ENCODE measurements around the gene ABCG5.

The ABCG5 gene

DNA sequence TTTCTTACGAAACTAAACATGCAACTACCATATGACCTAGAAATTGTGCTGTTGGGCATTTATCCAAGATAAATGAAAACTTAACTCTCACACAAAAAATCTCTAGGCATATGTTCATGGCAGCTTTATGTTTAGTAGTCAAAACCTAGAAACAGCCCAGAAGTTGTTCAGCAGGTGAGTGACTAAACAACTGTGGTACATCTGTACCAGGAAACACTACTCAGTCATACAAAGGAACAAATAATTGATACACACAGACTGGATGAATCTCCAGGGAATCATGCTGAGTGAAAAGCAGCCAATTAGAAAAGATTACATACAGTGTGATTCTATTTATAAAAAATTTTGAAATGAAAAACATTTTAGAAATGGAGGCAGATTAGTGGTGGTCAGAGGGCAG lies 35.5 kb downstream of the ABCG5 start:
- peak; percentile 4 for DNase-seq

DNA sequence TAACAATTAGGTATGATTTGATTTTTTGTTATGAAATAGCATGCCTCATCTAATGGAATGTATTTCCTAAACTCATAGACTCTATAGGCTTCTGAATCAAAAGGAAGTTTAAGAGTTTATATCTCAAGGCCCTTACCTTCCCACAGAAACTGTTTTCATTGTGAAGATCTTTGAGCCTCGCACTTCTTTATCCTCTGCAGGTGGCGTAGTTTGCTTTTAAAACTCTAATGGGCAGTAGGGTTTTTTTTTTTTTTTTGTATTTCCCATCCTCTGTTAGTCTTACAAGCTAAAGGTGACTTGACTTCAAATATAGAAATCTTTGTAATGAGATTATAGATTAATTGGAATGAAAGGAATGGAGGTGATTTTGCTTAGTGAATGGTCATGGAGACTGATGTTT lies 36.5 kb downstream of the ABCG5 start:
- no peak for DNase-seq

DNA sequence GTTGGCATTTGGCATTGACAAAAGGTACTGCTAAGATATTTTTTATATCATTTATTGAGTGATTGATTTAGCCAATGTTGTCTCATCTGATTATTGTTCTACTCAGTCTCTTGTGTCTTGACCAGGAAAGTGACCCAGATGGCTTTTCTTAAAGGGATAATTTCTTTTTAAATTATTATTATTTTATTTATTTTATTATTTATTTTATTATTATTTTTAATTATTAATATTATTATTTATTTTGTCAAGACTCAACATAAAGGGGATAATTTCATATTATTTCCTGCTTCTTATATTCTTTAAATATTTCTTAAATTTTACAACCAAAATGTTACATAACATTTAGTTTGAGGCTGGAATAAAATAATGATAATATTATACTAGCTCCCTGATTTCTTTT lies 37.7 kb downstream of the ABCG5 start:
- DNase-seq = no peak

DNA sequence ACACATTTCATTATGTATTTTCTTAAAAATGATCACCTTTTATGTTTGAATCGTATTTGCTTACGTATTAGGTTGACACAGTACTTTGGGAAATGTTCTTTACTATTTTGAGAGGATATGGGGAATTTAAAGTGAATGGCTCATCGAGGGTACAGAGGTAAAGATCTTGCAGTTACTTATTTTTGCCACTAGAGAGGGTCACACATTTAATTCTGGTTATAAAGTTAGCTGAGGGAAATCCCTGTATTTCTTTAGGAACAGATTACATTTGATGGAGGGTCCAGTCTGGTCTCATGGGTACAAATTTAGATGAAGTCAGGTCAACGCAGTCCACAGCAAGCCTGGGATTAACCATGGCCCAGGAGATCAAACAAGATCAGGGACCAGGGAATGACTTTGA lies 40.3 kb downstream of the ABCG5 start:
- DNase-seq = peak; percentile 5

DNA sequence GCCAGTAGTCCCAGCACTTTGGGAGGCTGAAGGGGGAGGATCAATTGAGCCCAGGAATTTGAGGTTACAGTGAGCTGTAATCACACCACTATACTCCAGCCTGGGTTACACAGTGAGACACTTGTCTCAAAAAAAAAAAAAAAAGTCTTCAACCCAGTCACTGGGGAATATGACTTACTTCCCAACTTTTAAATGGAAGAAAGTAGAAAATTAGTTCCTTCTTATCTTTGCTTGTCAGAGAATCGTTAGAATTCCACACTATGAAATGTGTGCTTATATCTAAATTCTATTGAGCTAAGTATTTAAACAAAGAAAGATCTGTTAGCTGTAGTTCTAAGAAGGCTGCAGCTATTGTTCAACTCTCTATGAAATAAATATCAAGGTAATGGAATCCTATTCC lies 42.4 kb downstream of the ABCG5 start:
- no peak for DNase-seq

DNA sequence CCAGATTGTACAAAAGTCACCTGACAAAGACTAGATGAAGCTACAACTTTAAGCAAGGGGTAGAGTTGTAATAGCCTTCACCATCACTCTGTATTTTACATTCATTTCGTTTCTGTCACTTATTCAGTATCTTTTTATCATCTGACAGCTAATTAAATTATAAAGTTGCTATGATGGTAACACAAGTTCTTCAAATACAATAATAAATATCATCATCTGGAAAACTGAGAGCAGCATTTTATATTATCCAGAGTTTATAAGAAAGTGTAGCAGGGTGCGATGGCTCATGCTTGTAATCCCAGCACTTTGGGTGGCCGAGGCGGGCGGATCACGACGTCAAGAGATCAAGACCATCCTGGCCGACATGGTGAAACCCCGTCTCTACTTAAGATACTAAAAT lies 43.7 kb downstream of the ABCG5 start:
- no peak for DNase-seq

DNA sequence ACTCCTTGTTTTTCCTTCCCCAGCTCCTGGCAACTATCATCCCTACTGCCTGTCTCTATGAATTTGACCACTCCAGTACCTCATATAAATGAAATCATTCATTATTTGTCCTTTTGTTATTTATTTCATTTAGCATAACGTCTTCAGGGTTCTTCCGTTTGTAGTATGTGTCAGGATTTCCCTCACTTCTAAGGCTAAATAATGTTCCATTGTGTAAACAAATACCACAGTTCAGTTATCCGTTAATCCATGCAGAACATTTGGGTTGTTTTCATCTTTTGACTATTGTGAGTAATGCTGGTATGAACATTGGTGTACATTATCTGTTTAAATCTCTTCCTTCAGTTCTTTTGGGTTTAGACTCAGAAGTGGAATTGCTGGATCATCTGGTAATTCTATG lies 46.0 kb downstream of the ABCG5 start:
- DNase-seq = no peak

DNA sequence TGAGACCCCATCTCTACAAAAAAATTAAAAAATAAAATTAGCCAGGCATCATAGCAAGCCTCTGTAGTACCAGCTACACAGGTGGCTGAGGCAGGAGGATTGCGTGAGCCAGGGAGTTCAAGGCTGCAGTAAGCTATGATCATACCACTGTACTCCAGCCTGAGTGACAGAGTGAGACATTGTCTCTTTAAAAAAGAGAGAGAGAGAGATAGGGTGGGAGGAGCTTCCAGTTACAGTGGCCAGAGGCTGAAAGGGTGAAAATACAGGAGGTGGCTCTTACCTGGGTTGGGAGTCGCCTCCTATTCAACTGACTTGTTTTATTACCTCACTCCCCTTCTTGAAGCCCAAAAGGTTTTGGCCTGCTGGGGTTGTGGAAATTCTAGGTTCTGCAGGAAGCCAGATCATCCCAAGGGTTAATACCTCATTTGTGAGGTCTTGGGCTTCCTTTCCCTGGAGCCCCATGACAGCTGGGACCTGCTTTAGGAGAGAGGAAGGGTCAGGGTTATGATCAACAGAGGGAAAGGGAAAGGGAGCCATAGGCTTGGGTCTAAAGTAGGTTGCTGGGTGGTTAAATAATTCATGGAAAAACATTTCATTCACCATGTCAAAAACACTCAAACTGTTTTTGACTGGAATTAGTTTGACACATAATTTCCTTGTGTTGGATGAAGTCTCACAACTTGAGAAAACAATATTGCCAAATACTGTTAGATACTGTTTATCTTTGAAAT lies 47.4 kb downstream of the ABCG5 start:
- DNase-seq = no peak

DNA sequence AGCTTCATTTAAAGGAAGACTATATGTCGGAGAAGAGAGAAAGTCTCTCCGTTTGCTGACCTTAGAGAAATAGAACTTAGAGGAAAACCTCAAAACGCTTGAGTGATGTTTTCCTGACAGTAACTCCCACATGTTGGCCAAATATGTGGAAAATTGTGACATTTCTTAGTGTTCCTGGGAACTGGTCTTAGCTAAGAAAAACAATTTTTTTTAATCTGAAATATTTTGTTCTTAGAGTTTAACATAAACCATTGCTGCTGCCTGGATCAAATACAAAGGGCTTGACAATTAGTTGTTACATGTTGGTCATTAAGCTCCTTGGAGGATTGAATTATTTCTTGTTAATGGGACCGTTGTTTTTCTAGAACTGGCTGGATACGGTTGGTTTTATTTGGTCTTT lies 48.5 kb downstream of the ABCG5 start:
- DNase-seq = no peak

DNA sequence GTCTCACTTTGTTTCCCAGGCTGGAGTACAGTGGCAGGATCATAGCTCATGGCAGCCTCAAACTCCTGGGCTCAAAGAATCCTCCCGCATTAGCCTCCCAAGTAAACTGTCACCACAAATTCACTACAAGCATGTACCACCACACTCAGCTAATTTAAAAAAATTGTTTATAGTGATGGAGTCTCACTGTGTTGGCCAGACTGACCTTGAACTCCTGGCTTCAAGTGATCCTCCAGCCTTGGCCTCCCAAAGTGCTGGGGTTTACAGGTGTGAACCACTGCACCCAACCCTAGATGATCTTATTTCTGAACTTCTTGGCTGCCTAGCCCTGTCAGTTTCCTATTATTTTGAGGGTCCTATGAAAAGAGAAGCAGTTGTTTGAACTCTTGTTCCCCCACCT lies 50.0 kb downstream of the ABCG5 start:
- no peak for DNase-seq

DNA sequence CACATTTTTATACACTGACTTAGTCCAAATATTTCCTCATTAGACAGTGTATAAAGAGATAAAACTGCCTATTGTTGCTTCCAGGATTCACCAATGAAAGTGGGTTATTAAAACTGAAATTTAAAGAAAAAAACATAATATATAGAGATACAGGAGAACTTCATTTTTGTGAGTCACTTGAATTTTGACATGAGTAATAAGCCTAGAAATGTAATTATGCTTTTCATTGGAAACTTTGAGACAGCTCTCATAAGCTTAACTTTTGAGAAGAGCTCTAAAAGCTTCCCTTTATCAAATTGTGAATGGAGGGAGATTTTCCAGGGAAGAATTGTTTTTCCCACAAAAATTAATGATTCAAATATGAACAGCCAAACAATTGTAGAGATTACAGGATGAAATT lies 50.7 kb downstream of the ABCG5 start:
- DNase-seq = no peak

DNA sequence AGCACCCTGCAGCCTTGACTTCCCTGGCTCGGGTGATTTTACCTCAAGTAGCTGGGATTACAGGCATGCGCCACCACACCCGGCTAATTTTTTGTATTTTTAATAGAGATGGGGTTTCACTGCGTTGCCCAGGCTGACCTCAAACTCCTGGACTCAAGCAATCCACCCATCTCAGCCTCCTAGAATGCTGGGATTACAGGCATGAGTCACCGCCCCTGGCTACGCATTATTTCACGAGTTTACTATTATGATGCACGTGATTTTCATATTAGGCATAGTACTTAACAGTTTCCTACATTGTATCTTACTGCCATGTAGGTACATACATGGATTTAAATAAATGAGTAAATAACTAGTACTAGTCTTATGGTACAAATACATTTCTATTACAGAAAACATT lies 60.4 kb downstream of the ABCG5 start:
- no peak for DNase-seq

DNA sequence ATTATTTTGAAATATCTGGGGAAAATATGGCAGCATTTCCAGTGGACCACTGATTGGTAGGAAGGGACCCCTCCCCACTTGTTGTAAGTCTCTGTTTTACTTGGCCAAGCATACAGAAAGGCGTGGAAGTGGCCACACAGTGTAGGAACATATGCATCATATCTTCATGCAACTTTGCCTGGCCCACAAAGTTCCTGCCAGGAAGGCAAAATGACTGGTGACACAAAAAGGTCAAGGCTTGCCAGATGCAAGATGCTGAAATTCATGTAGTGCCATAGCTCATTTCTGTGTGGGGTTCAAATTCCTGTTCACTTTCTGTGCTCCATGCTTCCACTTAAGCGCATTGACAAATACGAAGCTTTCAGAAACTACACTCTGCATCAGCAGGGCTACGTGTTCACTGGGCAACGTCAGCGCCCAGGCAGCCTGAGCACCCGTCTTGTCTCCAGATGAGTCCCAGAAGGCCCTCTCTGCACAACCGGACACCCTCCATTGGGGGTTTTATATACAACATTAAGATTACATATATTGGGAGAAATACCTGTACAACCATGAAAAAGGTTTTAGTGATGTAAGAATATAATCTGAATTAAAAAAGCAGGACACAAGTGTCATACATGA lies 61.2 kb downstream of the ABCG5 start:
- DNase-seq = no peak

DNA sequence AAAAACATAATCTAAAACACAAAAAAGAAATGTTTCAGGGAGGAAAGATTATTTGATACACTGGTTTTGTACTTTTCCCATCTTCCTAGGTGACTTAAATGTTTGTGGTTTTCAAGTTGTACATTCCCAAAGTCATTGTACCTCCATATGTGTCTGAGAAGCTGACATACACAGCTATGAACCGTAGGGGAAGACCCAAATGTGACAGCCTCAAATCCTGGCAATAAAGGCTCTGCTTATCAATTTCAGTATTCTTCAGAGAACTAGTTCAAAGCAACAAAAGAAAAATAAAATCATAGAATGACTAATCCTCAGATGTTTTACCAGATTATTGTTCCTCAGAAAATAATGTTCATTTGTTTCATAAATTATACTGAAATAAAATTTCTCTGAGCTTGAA lies 62.3 kb downstream of the ABCG5 start:
- no peak for DNase-seq

DNA sequence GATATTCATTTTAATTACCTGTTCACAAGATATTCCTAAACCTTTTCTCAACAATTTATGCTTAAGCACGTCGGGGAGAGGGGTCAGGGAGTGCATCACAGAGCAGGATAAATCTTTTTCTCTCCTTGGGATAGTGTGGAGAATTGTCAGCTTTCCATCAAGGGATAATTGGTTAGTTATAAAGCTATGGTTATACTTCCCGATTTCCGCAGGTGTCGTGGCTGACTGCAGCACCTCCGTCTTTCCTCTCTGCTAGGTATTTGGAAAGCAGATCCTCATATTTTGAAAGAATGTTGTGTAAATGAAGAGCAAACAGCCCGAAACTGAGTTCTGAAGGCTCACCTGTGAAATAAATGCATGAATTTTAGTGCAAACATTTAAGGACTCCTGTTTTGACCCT lies 64.0 kb downstream of the ABCG5 start:
- peak; percentile 13 for DNase-seq

DNA sequence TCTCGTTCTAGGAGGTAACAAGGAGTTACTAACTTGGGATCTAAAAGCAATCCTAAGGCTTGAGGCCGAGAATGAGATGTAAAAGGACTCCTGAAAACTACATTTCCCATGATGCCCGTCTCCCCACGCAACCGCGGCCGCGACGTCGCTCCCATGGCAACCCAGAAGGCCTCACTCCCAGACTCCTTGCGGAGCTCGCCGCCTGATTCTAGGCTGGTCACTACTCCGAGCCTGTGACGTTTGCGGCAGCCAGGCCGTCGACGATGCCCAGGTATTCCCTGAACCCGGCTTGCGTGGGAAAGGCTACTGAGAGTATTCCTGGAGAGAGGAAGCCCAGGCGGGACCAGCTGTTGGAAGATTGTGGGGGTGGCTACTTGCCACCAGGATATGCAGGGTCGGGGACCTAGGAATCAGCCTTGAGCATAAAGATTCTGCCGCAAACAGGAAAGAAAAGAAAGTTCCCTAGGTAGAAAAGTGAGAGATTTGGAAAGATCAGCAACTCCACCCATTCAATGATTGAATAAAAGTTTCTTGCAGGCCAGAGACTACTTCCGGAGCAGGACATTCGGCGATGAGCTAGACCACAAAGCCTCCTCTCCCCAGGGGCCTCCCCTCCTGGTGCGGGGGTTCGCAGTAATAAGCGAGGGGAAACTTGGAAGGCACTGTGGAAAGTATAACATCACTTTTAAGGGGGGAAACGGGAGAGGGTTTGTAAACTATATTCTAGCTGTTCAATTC lies 64.6 kb downstream of the ABCG5 start, which contains the start of gene DYNC2LI1:
Gene DYNC2LI1 (plus strand): TSS at position 164 of the 738 bp plus-strand sequence. CDS start 100 bp downstream, at position 264.
- peak; percentile 88 for DNase-seq

DNA sequence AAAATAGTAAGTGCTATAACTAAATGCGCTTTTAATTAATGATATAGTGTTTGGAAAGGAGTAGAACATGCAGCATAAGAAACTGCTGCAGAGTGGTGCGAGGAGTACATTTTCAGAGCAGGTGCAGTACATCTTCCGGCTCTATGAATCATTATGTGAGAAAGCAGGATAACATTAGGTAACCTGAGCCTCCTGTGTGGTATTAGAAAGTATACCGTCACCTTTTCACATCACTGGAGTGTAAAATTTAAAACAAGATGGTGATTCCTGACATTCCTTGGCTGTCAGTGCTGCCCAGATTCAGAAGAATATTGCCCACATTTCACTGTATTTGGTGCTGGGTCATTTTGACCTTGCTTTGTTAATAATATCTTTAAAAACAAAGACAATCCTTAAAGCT lies 72.6 kb downstream of the ABCG5 start:
- no peak for DNase-seq

DNA sequence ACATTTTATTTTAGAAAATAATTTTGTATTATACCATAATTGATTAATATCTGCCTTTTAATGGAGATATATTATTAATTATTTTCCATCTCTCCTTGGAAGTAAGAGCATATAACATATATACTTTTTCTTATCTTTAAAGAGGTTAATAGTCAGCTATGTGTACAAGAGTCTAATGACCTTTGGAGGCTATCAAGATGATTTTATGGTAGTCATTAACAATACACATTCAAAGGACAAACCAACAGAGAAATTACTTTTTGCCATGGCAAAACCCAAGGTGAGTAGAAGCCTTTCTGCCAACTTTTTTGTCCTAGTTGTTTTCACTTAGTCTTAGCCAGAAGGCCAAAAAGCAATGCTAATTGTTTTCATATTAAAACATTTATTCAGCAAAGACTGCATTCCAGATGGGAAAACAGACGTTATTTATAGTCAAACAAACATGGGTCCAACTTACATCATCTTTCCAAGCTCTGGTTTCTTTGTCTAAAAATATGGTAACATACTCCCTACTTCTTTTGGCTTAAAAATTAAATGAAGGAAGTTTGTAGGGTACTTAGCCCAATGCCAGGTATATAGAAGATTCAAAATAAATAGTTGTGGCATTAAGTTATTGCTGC lies 74.4 kb downstream of the ABCG5 start:
- peak; percentile 1 for DNase-seq

DNA sequence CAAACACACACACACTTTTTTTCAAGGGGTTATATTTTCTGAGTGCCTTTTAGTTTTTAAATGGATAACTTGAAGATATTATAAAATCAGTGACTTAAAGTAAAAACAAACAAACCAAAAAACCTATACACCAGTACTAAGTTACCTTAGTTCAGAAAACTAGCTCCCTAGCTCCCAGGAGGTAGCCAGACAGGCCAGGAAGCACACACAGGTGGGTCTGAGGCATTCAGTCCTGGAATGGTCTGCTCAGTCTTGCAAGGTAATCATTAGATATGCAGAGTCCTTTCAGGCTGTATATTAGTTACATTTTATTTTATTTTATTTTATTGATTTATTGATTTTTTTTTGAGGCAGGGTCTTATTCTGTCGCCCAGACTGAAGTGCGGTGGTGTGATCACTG lies 75.5 kb downstream of the ABCG5 start:
- DNase-seq = no peak

Data from NCI-H69 (cell line).